ENCODE measurements around the gene ZNF556. TPM values are rescaled to one million over a fixed set of nuclear protein-coding genes. Genes with fewer than 3 reads are reported as not detected.

Gene ZNF556
- total RNA-seq, 1 donor from 2014 or later: not detected

DNA sequence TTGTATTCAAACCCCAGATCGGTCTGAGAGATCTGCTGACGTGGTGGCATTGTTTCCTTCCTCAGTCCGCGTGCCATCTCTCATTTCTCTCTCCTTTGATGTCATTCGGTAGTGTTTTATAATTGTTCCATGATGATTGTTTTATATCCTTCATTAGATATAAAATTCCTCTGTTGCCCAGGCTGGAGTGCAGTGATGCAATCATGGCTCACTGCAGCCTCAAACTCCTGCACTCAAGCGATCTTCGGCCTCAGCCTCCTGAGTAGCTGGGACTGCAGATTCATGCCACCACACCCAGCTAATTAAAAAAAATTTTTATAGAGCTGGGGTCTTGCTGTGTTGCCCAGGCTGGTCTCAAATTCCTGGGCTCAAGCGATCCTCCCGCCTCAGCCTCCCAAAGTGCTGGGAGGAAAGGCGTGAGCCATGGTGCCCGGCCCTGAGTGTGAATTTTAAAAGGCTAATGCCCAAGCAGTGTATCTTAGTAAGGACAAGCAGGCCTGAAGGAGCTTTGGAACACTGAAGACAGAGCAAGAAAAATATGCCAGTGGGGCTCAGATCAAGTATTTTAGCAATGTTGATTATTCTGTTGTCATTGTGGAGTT is 38.9 kb downstream of the ZNF556 start:
- DNase-seq (ENCODE audit: low spot score): no peak

DNA sequence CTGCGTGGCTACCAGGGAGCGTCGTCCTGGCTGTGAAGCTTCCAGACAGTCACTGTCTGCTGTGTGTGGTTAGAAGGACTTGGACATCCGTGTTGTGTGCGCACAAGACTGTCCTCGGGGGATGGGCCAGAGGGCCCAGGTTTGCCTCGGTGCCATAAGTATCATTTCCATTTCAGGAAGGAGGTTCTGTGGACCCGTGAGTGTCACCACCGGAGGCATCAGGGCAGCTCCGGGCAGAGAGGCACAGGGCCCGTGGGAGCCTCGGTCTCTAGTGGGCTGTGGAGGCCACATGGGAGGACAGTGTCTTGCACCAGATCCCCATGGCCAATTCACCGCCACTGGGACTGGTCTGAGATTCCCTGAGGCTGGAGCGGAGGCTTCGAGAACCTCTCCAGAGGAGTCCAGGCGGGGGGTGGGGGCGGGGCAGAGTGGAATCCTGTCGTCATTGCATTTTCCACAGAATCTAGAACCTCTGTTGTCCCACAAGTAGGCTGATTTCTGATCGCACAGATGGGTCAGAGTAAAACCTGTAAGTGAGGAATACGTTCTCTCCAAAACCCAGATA is 39.6 kb downstream of the ZNF556 start:
- DNase-seq (ENCODE audit: low spot score): no peak

- no peak for DNase-seq (ENCODE audit: low spot score)
These were observed 45.2 kb downstream of the ZNF556 start for GRCh38 chr19:2912306-2912705.

DNA sequence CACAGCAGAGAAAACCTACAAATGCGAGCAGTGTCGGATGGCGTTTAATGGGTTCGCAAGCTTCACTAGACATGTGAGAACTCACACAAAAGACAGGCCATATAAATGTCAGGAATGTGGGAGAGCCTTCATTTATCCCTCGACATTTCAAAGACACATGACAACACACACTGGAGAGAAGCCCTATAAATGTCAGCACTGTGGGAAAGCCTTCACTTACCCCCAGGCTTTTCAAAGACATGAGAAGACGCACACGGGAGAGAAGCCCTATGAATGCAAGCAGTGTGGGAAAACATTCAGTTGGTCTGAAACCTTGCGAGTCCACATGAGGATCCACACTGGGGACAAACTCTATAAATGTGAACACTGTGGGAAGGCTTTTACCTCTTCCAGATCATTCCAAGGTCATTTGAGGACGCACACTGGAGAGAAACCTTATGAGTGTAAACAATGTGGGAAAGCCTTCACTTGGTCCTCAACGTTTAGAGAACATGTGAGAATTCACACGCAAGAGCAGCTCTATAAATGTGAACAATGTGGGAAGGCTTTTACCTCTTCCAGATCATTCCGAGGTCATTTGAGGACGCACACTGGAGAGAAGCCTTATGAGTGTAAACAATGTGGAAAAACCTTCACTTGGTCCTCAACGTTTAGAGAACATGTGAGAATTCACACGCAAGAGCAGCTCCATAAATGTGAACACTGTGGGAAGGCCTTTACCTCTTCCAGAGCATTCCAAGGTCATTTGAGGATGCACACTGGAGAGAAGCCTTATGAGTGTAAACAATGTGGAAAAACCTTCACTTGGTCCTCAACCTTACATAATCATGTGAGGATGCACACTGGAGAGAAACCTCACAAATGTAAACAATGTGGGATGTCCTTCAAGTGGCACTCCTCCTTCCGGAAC is 50.4 kb downstream of the ZNF556 start:
- no peak for DNase-seq (ENCODE audit: low spot score)

DNA sequence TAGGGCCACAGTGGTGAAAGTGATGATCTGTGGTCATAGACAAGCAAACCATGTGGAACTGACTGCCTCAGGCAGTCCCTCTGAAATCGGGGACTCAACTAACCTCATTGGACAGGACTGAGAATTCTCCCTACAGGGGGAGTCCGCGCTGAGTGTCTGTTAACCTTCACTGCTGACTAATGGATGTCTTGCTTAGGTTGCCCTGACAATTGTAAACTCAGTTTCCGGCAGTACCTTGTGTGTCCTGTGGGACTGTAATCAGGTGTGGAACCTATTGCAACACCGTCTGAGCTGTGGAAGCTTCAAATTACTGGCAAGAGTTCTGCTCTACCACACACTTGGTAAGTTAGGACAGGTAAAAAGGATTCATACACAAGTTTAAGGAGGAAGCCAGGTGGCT is 55.9 kb downstream of the ZNF556 start:
- no peak for DNase-seq (ENCODE audit: low spot score)

DNA sequence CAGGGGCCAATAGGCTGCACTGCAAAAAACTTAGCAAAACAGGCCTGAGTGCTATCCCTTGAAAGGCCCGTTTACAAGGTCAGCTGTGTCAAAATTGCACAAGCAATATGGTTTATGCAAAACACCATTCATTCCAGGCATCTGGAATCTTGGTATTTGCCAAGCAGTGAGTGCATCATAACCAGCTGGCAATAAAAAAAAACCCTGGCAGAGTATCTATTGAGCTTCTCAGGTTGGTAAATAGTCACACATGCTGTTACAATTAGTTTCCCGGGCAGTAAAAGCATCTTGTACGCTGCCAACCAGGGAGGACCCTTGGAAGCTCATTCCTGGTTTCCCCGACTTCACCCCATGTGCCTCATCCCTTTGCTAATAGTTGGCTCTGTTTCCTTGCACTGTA is 56.4 kb downstream of the ZNF556 start:
- no peak for DNase-seq (ENCODE audit: low spot score)

GRCh38 chr19:2926341-2927031 is 59.4 kb downstream of the ZNF556 start:
- no peak for DNase-seq (ENCODE audit: low spot score)

GRCh38 chr19:2927032-2927430 is 59.9 kb downstream of the ZNF556 start:
- no peak for DNase-seq (ENCODE audit: low spot score)

Other genes with a start within 250 kb of the ZNF556 start
- 6.2 TPM for gene GNG7, start 164.6 kb upstream of the ZNF556 start, total RNA-seq
- gene DIRAS1, start 146.0 kb upstream of the ZNF556 start, total RNA-seq: 1.6 TPM
- gene SLC39A3, start 127.3 kb upstream of the ZNF556 start, total RNA-seq: 34.6 TPM
- 45.7 TPM for gene SGTA, start 84.1 kb upstream of the ZNF556 start, total RNA-seq
- gene THOP1, start 81.8 kb upstream of the ZNF556 start, total RNA-seq: 45.2 TPM
- 6.1 TPM for gene ZNF554, start 47.5 kb upstream of the ZNF556 start, total RNA-seq
- gene ZNF555, start 25.9 kb upstream of the ZNF556 start, total RNA-seq: 7.8 TPM
- 9.6 TPM for gene ZNF57, start 33.6 kb downstream of the ZNF556 start, total RNA-seq
- 6.6 TPM for gene ZNF77, start 77.6 kb downstream of the ZNF556 start, total RNA-seq
- 3.6 TPM for gene TLE6, start 110.2 kb downstream of the ZNF556 start, total RNA-seq
- 95.2 TPM for gene TLE2, start 161.9 kb downstream of the ZNF556 start, total RNA-seq
- 623 TPM for gene TLE5, start 195.2 kb downstream of the ZNF556 start, total RNA-seq
- gene GNA11, start 227.0 kb downstream of the ZNF556 start, total RNA-seq: 68.5 TPM

All from ureter (tissue), 1 donor.